Gastroesophageal sphincter (tissue), 4 donors: ENCODE measurements around the gene EDAR. TPM values are rescaled to one million over a fixed set of nuclear protein-coding genes. Genes with fewer than 3 reads are reported as not detected.

Experiments
- ATAC-seq: fragments of 150-250 bp; one replicate; pipeline ENCODE4 v1.9.1; 2016; ENCODE audit warnings: mild to moderate bottlenecking, moderate library complexity
- H3K27ac ChIP-seq, 4 donors: fragments of 200-600 bp; sonication (generic) in 3 of 4; 1 replicate in 3 of 4; 2 replicates in 1 of 4; pipeline ENCODE4 v1.5.1; 2016 to 2019
- H3K27me3 ChIP-seq: fragments of 200-600 bp; sonication (generic); one replicate; pipeline ENCODE4 v1.5.1; 2019
- H3K36me3 ChIP-seq, 2 donors: fragments of 200-600 bp; sonication (generic); one replicate each; pipeline ENCODE4 v1.5.1; 2019; ENCODE audit warnings: control low read depth in 1 of 2
- H3K4me1 ChIP-seq, 3 donors: fragments of 200-600 bp; sonication (generic); 1 replicate in 2 of 3; 2 replicates in 1 of 3; pipeline ENCODE4 v1.5.1; 2016 to 2019; ENCODE audit warnings: control low read depth in 2 of 3
- H3K4me3 ChIP-seq, 2 donors: fragments of 200-600 bp; sonication (generic); one replicate each; pipeline ENCODE4 v1.5.1; 2019; ENCODE audit warnings: mild to moderate bottlenecking in 1 of 2, moderate library complexity in 1 of 2
- H3K9me3 ChIP-seq, 3 donors: fragments of 200-600 bp; sonication (generic); one replicate each; pipeline ENCODE4 v1.5.1; 2017 to 2019; ENCODE audit warnings: control low read depth in 2 of 3
- CTCF ChIP-seq, 4 experiments: fragments of 200-600 bp in 2 of 4; fragments of 450-650 bp in 2 of 4; sonication (generic) in 1 of 4; IDR thresholded peaks; one replicate each; pipeline ENCODE4 v1.5.1; 2017 to 2019; ENCODE audit warnings: antibody characterized with exemption in 4 of 4, mild to moderate bottlenecking in 2 of 4, moderate library complexity in 2 of 4
- EP300 ChIP-seq: sonication (generic); formaldehyde crosslinking; IDR thresholded peaks from one replicate; pipeline ENCODE4 v1.6.1; 2017; ENCODE audit warnings: antibody characterized with exemption, mild to moderate bottlenecking
- POLR2A ChIP-seq, 2 donors: fragments of 450-650 bp; IDR thresholded peaks; one replicate each; pipeline ENCODE4 v1.6.1; 2017; ENCODE audit warnings: antibody characterized with exemption in 2 of 2, mild to moderate bottlenecking in 2 of 2, moderate library complexity in 1 of 2
- POLR2AphosphoS5 ChIP-seq: sonication (generic); formaldehyde crosslinking; IDR thresholded peaks from one replicate; pipeline ENCODE4 v1.6.1; 2017; ENCODE audit warnings: antibody characterized with exemption
- WGBS, 2 donors: methylation state at CpG; one replicate each; pipeline ENCODE4 v1.1.5; 2018; ENCODE audit warnings: low coverage in 1 of 2; 5-methylcytosine and 5-hydroxymethylcytosine counted together
- total RNA-seq, 4 donors: library from RNA; depleted of rRNA; stranded (reverse); fragments of >200 nt; gene quantifications; one replicate each; pipeline ENCODE4 v1.1.0, GENCODE V29; 2016

EDAR gene
- total RNA-seq, 4 donors from 2014 or later: 0.92 TPM; not detected in 3

- Histone ChIP-seq H3K4me3 (no peak overlapping the region), H3K27me3 (no peaks in the 10 kb centered on the region), H3K4me1 (peaks cover 0 to 17% (median 0%) of the 10 kb centered on the region in 3 donors), H3K36me3 (no peaks in the 10 kb centered on the region), H3K27ac (no peak overlapping the region), H3K9me3 (no peaks in the 10 kb centered on the region)
- ATAC-seq: no peak
- 94 to 100% methylated on average over 3 of the region's 5 CpGs for WGBS, 2 donors
- TF ChIP-seq POLR2AphosphoS5 (no peak), EP300 (no peak), POLR2A (IDR thresholded peaks at IDR 0.05) (no peak), CTCF (IDR thresholded peaks at IDR 0.05) (no peak)
Observed at GRCh38 chr2:109027702-109028101, 38.7 kb upstream of the EDAR start.

GRCh38 chr2:109024477-109024876, 35.5 kb upstream of the EDAR start:
- H3K9me3 ChIP-seq: no peaks in the 10 kb centered on the region
- 85 to 93% methylated on average over 2 to 3 of the region's 3 CpGs for WGBS, 2 donors
- no peak for ATAC-seq
- H3K4me1 ChIP-seq: no peaks in the 10 kb centered on the region
- TF ChIP-seq POLR2A (IDR thresholded peaks at IDR 0.05): no peak
- no peak for TF ChIP-seq POLR2AphosphoS5
- TF ChIP-seq EP300: no peak
- no peak for TF ChIP-seq CTCF (IDR thresholded peaks at IDR 0.05)
- H3K4me3 ChIP-seq: no peak overlapping the region
- no peaks in the 10 kb centered on the region for H3K36me3 ChIP-seq
- H3K27me3 ChIP-seq: peaks cover 16% of the 10 kb centered on the region
- H3K27ac ChIP-seq: no peak overlapping the region

- no peaks in the 10 kb centered on the region for H3K36me3 ChIP-seq
- WGBS, 2 donors: 100% methylated on average over 2 of the region's 13 CpGs; no CpG with 5 or more reads in 1 of the 2 donors
Observed at GRCh38 chr2:109021895-109022300, 32.9 kb upstream of the EDAR start.

GRCh38 chr2:109020217-109020637, 31.2 kb upstream of the EDAR start:
- Histone ChIP-seq H3K4me3 (no peak overlapping the region), H3K4me1 (no peaks in the 10 kb centered on the region), H3K27ac (no peak overlapping the region), H3K36me3 (no peaks in the 10 kb centered on the region), H3K9me3 (no peaks in the 10 kb centered on the region), H3K27me3 (peaks cover 25% of the 10 kb centered on the region)
- WGBS, 2 donors: 27 to 70% methylated on average over 3 to 7 of the region's 7 CpGs
- no peak for ATAC-seq
- no peak for TF ChIP-seq POLR2AphosphoS5
- TF ChIP-seq CTCF (IDR thresholded peaks at IDR 0.05): no peak
- TF ChIP-seq EP300: no peak
- TF ChIP-seq POLR2A (IDR thresholded peaks at IDR 0.05): no peak

More at GRCh38 chr2:109021895-109022300, 32.9 kb upstream of the EDAR start:
- no peak overlapping the region for H3K4me3 ChIP-seq
- H3K27me3 ChIP-seq: peaks cover 25% of the 10 kb centered on the region
- TF ChIP-seq EP300 (no peak), POLR2A (IDR thresholded peaks at IDR 0.05) (no peak)
- ATAC-seq: no peak
- H3K9me3 ChIP-seq: no peaks in the 10 kb centered on the region
- H3K27ac ChIP-seq: no peak overlapping the region
- H3K4me1 ChIP-seq: no peaks in the 10 kb centered on the region

GRCh38 chr2:109018452-109018851, 29.4 kb upstream of the EDAR start:
- Histone ChIP-seq H3K9me3 (no peaks in the 10 kb centered on the region), H3K4me3 (no peak overlapping the region), H3K36me3 (no peaks in the 10 kb centered on the region), H3K4me1 (no peaks in the 10 kb centered on the region), H3K27me3 (peaks cover 25% of the 10 kb centered on the region), H3K27ac (no peak overlapping the region)
- TF ChIP-seq POLR2A (IDR thresholded peaks at IDR 0.05): no peak
- TF ChIP-seq CTCF (IDR thresholded peaks at IDR 0.05): no peak
- no peak for TF ChIP-seq EP300
- no peak for TF ChIP-seq POLR2AphosphoS5
- ATAC-seq: no peak
- 83 to 92% methylated on average over 1 to 5 of the region's 5 CpGs for WGBS, 2 donors
